Liver (tissue), 9 donors: ENCODE data around the gene BTN3A1. TPM values are rescaled to one million over a fixed set of nuclear protein-coding genes. Genes with fewer than 3 reads are reported as not detected.

Experiments
- DNase-seq: peaks from one replicate; pipeline ENCODE4 v3.0.0-alpha.2; 2017; ENCODE audit warnings: low spot score
- H3K27ac ChIP-seq, 2 donors: one replicate each; pipeline ENCODE4 v1.7.0; 2013; ENCODE audit warnings: inconsistent platforms in 2 of 2, low read length in 2 of 2, control low read depth in 1 of 2, low read depth in 1 of 2, mild to moderate bottlenecking in 1 of 2
- H3K27me3 ChIP-seq, 4 donors: one replicate each; pipeline versions ENCODE4 v1.6.1 to v1.7.0; 2013; ENCODE audit warnings: low read length in 3 of 4, inconsistent platforms in 1 of 4, mild to moderate bottlenecking in 1 of 4, moderate library complexity in 1 of 4; ENCODE audit not compliant: control insufficient read depth in 4 of 4, insufficient read depth in 4 of 4
- H3K36me3 ChIP-seq, 4 donors: one replicate each; pipeline versions ENCODE4 v1.6.1 to v1.7.0; 2013; ENCODE audit warnings: low read length in 3 of 4, mild to moderate bottlenecking in 3 of 4, low read depth in 1 of 4, moderate library complexity in 1 of 4; ENCODE audit not compliant: control insufficient read depth in 4 of 4, insufficient read depth in 3 of 4
- H3K4me1 ChIP-seq, 4 donors: one replicate each; pipeline versions ENCODE4 v1.6.1 to v1.7.0; 2013; ENCODE audit warnings: low read length in 3 of 4, mild to moderate bottlenecking in 3 of 4, moderate library complexity in 1 of 4; ENCODE audit not compliant: control insufficient read depth in 4 of 4, insufficient read depth in 4 of 4
- H3K4me3 ChIP-seq, 3 donors: one replicate each; pipeline versions ENCODE4 v1.6.1 to v1.7.0; 2013; ENCODE audit warnings: low read length in 3 of 3, control low read depth in 1 of 3, low read depth in 1 of 3, mild to moderate bottlenecking in 1 of 3
- H3K9ac ChIP-seq, 2 donors: one replicate each; pipeline ENCODE4 v1.7.0; 2013; ENCODE audit warnings: low read length in 2 of 2, mild to moderate bottlenecking in 2 of 2, moderate library complexity in 2 of 2, control low read depth in 1 of 2, low read depth in 1 of 2
- H3K9me3 ChIP-seq, 4 donors: one replicate each; pipeline versions ENCODE4 v1.6.1 to v1.7.0; 2013; ENCODE audit warnings: low read length in 3 of 4; ENCODE audit not compliant: control insufficient read depth in 4 of 4
- EGR1 ChIP-seq, 2 donors: IDR thresholded peaks; 2 replicates each; pipeline ENCODE4 v1.6.1; 2016 to 2018; ENCODE audit warnings: antibody characterized with exemption in 2 of 2, low read depth in 2 of 2
- FOXA1 ChIP-seq: IDR thresholded peaks from 2 replicates; pipeline ENCODE4 v1.6.1; 2016; ENCODE audit warnings: antibody characterized with exemption
- FOXA2 ChIP-seq: IDR thresholded peaks from 2 replicates; pipeline ENCODE4 v1.6.1; 2016; ENCODE audit warnings: antibody characterized with exemption
- GABPA ChIP-seq, 2 donors: IDR thresholded peaks in 1 of 2; conservative IDR thresholded peaks in 1 of 2; 2 replicates each; pipeline ENCODE4 v1.6.1; 2016; ENCODE audit warnings: antibody characterized with exemption in 2 of 2, mild to moderate bottlenecking in 1 of 2, moderate library complexity in 1 of 2
- HNF4A ChIP-seq, 2 donors: conservative IDR thresholded peaks; 2 replicates each; pipeline ENCODE4 v1.6.1; 2016; ENCODE audit warnings: antibody characterized with exemption in 2 of 2, mild to moderate bottlenecking in 2 of 2
- HNF4G ChIP-seq: IDR thresholded peaks from 2 replicates; pipeline ENCODE4 v1.6.1; 2016; ENCODE audit warnings: antibody characterized with exemption
- JUND ChIP-seq, 2 donors: IDR thresholded peaks; 2 replicates each; pipeline ENCODE4 v1.6.1; 2016; ENCODE audit warnings: antibody characterized with exemption in 2 of 2
- NR2F2 ChIP-seq: IDR thresholded peaks from 2 replicates; pipeline ENCODE4 v1.6.1; 2016; ENCODE audit warnings: antibody characterized with exemption
- RAD21 ChIP-seq, 2 donors: IDR thresholded peaks; 2 replicates each; pipeline ENCODE4 v1.6.1; 2016; ENCODE audit warnings: antibody characterized with exemption in 2 of 2, mild to moderate bottlenecking in 2 of 2
- RXRA ChIP-seq, 2 donors: IDR thresholded peaks; 2 replicates each; pipeline ENCODE4 v1.6.1; 2017 to 2018; ENCODE audit warnings: antibody characterized with exemption in 2 of 2, mild to moderate bottlenecking in 1 of 2
- SP1 ChIP-seq: IDR thresholded peaks from 2 replicates; pipeline ENCODE4 v1.6.1; 2018; ENCODE audit warnings: antibody characterized with exemption, mild to moderate bottlenecking
- TAF1 ChIP-seq: conservative IDR thresholded peaks from 2 replicates; pipeline ENCODE4 v1.6.1; 2016; ENCODE audit warnings: antibody characterized with exemption, mild to moderate bottlenecking
- YY1 ChIP-seq: IDR thresholded peaks from 2 replicates; pipeline ENCODE4 v1.6.1; 2016; ENCODE audit warnings: antibody characterized with exemption, mild to moderate bottlenecking
- ZBTB33 ChIP-seq: IDR thresholded peaks from 2 replicates; pipeline ENCODE4 v1.6.1; 2016; ENCODE audit warnings: antibody characterized with exemption
- WGBS: extraction: QIAGEN DNeasy Blood & Tissue Kit; methylation state at CpG from one replicate; pipeline ENCODE4 v1.1.7; 2013; 5-methylcytosine and 5-hydroxymethylcytosine counted together
- polyA plus RNA-seq, 2 donors: library from polyadenylated mRNA; stranded (reverse) in 1 of 2; unstranded in 1 of 2; fragments of 200-250 nt in 1 of 2; fragments of >200 nt in 1 of 2; fragmentation: Nextera tagmentation in 1 of 2; extraction: Ambion mirVana in 1 of 2; gene quantifications; one replicate each; pipeline versions ENCODE4 v1.2.1 to v1.2.3, GENCODE V29; 2013 to 2015
- total RNA-seq, 2 donors: library from RNA; depleted of rRNA; stranded (reverse); fragments of >200 nt; gene quantifications; one replicate each; pipeline ENCODE4 v1.2.3, GENCODE V29; 2014
- TF ChIP-seq, protein P1 (sequence below): IDR thresholded peaks from 2 replicates; pipeline ENCODE4 v1.6.1; 2016; ENCODE audit warnings: antibody characterized with exemption
- TF ChIP-seq, protein P2 (sequence below): IDR thresholded peaks from 2 replicates; pipeline ENCODE4 v1.6.1; 2016; ENCODE audit warnings: antibody characterized with exemption
- TF ChIP-seq, protein P3 (sequence below): IDR thresholded peaks from 2 replicates; pipeline ENCODE4 v1.6.1; 2016; ENCODE audit warnings: antibody characterized with exemption, mild to moderate bottlenecking
- TF ChIP-seq, protein P4 (sequence below): fragments of 150-350 bp; IDR thresholded peaks from 2 replicates; pipeline ENCODE4 v1.5.1; 2017; ENCODE audit warnings: improper control_type of control experiment, low read depth, low read length; ENCODE audit not compliant: missing input control
- donor health status: healthy.
- donor health status: healthy.
- donor health status: healthy.
- donor health status: healthy.
- donor health status: healthy.

The BTN3A1 gene
- total RNA-seq, result 10 to 100 TPM in 1 of 2 donors, 1 to 10 TPM in 1; 6.1 to 17.1 TPM
- polyA plus RNA-seq, result 1 to 10 TPM; 2.3 to 6.4 TPM

DNA sequence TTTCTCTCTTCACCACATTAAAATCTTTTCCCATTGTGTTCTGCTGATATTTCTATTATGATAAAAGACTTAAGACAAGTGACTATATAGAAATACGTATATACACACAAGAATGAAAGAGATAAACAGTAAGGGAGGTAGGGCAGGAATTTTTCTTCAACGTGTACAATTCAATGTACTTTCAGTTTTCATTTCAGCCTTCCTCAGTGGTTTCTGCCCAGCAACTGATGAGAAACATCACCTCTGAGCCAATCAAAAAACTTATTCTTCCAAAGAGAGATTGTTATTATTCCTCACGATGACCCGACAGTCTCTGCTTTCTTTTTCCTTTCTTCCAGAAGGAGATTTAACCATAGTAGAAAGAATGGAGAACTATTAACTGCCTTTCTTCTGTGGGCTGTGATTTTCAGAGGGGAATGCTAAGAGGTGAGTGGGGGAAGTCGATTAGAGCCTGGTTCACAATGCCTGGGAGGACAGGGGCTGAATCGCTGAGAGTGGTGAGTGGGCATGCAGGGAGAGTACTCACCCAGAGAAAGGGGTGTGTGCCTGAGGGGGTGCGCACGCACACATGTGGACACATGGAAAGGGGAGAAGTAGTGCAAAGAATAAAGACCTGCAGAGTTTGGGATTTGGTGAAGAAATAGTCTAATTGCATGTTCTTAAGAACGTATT, at the start of gene BTN3A1:
TSS of gene BTN3A1 (plus strand) at position 289 of the 672 bp plus-strand sequence. CDS start 3,289 bp downstream, outside the sequence.
- Histone ChIP-seq H3K4me3 (peak within 1 kb of the TSS; percentile 54 to 94 (median 70)), H3K9me3 (no peaks in the 10 kb centered on the region), H3K27me3 (no peaks in the 10 kb centered on the region), H3K9ac (peak within 1 kb of the TSS; percentile 58 to 100), H3K4me1 (peaks cover 3 to 16% (median 13%) of the 10 kb centered on the region in 4 donors), H3K36me3 (peaks cover 0 to 11% (median 4%) of the 10 kb centered on the region in 4 donors), H3K27ac (peak within 1 kb of the TSS; percentile 86 to 99)
- TF ChIP-seq, protein P1, sequence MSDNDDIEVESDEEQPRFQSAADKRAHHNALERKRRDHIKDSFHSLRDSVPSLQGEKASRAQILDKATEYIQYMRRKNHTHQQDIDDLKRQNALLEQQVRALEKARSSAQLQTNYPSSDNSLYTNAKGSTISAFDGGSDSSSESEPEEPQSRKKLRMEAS, result no peak
- TF ChIP-seq EGR1 (IDR thresholded peaks at IDR 0.05; ENCODE audit: low read depth in 2 of 2) (no peak), GABPA (IDR thresholded peaks at IDR 0.05 in 1 of 2, conservative IDR thresholded peaks at IDR 0.05 in 1 of 2) (no peak), TAF1 (no peak), ZBTB33 (peak; percentile 59), NR2F2 (no peak), JUND (IDR thresholded peaks at IDR 0.05) (peak in 1 of 2 donors; percentile 40), RAD21 (IDR thresholded peaks at IDR 0.05) (peak in 1 of 2 donors; percentile 10), YY1 (peak; percentile 39), RXRA (IDR thresholded peaks at IDR 0.05) (no peak), HNF4A (conservative IDR thresholded peaks at IDR 0.05) (no peak), FOXA2 (peak; percentile 24), SP1 (no peak), HNF4G (no peak), FOXA1 (no peak)
- TF ChIP-seq, protein P2, sequence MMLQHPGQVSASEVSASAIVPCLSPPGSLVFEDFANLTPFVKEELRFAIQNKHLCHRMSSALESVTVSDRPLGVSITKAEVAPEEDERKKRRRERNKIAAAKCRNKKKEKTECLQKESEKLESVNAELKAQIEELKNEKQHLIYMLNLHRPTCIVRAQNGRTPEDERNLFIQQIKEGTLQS, result no peak
- TF ChIP-seq, protein P3, sequence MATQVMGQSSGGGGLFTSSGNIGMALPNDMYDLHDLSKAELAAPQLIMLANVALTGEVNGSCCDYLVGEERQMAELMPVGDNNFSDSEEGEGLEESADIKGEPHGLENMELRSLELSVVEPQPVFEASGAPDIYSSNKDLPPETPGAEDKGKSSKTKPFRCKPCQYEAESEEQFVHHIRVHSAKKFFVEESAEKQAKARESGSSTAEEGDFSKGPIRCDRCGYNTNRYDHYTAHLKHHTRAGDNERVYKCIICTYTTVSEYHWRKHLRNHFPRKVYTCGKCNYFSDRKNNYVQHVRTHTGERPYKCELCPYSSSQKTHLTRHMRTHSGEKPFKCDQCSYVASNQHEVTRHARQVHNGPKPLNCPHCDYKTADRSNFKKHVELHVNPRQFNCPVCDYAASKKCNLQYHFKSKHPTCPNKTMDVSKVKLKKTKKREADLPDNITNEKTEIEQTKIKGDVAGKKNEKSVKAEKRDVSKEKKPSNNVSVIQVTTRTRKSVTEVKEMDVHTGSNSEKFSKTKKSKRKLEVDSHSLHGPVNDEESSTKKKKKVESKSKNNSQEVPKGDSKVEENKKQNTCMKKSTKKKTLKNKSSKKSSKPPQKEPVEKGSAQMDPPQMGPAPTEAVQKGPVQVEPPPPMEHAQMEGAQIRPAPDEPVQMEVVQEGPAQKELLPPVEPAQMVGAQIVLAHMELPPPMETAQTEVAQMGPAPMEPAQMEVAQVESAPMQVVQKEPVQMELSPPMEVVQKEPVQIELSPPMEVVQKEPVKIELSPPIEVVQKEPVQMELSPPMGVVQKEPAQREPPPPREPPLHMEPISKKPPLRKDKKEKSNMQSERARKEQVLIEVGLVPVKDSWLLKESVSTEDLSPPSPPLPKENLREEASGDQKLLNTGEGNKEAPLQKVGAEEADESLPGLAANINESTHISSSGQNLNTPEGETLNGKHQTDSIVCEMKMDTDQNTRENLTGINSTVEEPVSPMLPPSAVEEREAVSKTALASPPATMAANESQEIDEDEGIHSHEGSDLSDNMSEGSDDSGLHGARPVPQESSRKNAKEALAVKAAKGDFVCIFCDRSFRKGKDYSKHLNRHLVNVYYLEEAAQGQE, result peak; percentile 51
- TF ChIP-seq, protein P4, sequence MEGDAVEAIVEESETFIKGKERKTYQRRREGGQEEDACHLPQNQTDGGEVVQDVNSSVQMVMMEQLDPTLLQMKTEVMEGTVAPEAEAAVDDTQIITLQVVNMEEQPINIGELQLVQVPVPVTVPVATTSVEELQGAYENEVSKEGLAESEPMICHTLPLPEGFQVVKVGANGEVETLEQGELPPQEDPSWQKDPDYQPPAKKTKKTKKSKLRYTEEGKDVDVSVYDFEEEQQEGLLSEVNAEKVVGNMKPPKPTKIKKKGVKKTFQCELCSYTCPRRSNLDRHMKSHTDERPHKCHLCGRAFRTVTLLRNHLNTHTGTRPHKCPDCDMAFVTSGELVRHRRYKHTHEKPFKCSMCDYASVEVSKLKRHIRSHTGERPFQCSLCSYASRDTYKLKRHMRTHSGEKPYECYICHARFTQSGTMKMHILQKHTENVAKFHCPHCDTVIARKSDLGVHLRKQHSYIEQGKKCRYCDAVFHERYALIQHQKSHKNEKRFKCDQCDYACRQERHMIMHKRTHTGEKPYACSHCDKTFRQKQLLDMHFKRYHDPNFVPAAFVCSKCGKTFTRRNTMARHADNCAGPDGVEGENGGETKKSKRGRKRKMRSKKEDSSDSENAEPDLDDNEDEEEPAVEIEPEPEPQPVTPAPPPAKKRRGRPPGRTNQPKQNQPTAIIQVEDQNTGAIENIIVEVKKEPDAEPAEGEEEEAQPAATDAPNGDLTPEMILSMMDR, result no peak
- peak; percentile 62 for DNase-seq
- under 1% methylated on average over 9 of the region's 9 CpGs for WGBS
